ENCODE measurements around the gene PLPPR1. TPM values are rescaled to one million over a fixed set of nuclear protein-coding genes. Genes with fewer than 3 reads are reported as not detected.

PLPPR1 gene
- total RNA-seq, 1 experiment from 2014 or later, result 2.4 TPM

DNA sequence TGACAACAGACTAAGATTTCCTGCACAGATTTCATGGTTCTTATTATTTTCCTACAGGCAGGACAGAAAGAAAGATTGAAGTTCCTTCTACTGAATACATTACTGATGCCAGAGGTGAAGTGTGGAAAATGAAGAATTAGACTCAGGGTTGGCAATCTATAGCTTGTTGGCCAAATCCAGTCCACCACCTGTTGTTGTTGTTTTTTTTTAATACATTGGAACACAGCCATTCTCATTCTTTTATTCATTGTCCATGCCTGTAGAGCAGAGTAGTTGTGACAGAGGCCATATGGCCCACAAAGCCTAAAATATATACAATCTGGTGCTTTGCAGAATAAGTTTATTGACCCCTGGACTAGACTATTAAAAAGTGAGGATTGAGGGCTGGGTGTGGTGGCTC lies 5.8 kb upstream of the PLPPR1 start:
- Histone ChIP-seq H2AK5ac (ENCODE audit: insufficient read length, low read length) (no peak overlapping the region), H3K27me3 (ENCODE audit: insufficient read depth, low read length) (peaks cover 5% of the 10 kb centered on the region; the same call in 1 of the 2 replicates), H3K79me2 (ENCODE audit: insufficient read depth, low read length) (no peaks in the 10 kb centered on the region), H3K79me1 (ENCODE audit: insufficient read depth, low read depth, low read length, poor library complexity, severe bottlenecking) (no peaks in the 10 kb centered on the region), H2BK5ac (ENCODE audit: insufficient read length, low read length) (no peak overlapping the region), H4K20me1 (ENCODE audit: control insufficient read depth, insufficient read depth, insufficient read length) (no peaks in the 10 kb centered on the region), H2AFZ (ENCODE audit: low read length) (no peak overlapping the region), H3T11ph (ENCODE audit: low read length) (no peak overlapping the region), H4K8ac (replicated peaks; ENCODE audit: insufficient read length, low read depth, low read length) (no peak overlapping the region), H3K23ac (ENCODE audit: insufficient read length, low read depth, low read length) (no peak overlapping the region), H4K5ac (ENCODE audit: insufficient read length, low read depth, low read length) (no peak overlapping the region), H2BK20ac (ENCODE audit: low read depth, low read length, poor library complexity, severe bottlenecking) (no peak overlapping the region), H3K27ac (ENCODE audit: insufficient read length, low read depth, low read length) (no peak overlapping the region), H2BK12ac (ENCODE audit: insufficient read length, low read depth, low read length) (no peak overlapping the region), H3K14ac (ENCODE audit: insufficient read depth, low read length) (no peak overlapping the region), H3K4ac (ENCODE audit: low read depth, low read length) (no peak overlapping the region), H3K23me2 (ENCODE audit: insufficient read length, low read depth, low read length, poor library complexity, severe bottlenecking) (no peaks in the 10 kb centered on the region), H3K56ac (ENCODE audit: insufficient read length, low read depth, low read length) (no peak overlapping the region), H2BK120ac (ENCODE audit: low read depth, low read length, poor library complexity, severe bottlenecking) (no peak overlapping the region), H2BK15ac (ENCODE audit: low read depth, low read length) (no peak overlapping the region), H3K9ac (ENCODE audit: extremely low read depth, insufficient read length, low read length) (no peak overlapping the region), H3K4me2 (ENCODE audit: insufficient read depth, insufficient read length, low read length) (no peak overlapping the region), H3K18ac (ENCODE audit: insufficient read length, low read depth, low read length) (no peak overlapping the region), H4K91ac (ENCODE audit: insufficient read length, low read depth, low read length) (no peak overlapping the region), H3K4me1 (ENCODE audit: insufficient read depth, low read length) (0 out of 2 replicates have a peak, but pooled peaks cover 2% of the 10 kb centered on the region), H3K9me3 (ENCODE audit: control insufficient read depth, low read depth, low read length) (no peaks in the 10 kb centered on the region)
- Mint-ChIP-seq H3K36me3 (ENCODE audit: insufficient read depth in 1 of 3, low read depth in 3 of 3) (no peaks in the 10 kb centered on the region), H3K9me3 (no peaks in the 10 kb centered on the region), H3K4me3 (no peak overlapping the region), H3K27ac (no peak overlapping the region), H3K27me3 (ENCODE audit: low read depth) (peaks cover 20% of the 10 kb centered on the region), H3K4me1 (peaks cover 7 to 18% of the 10 kb centered on the region in 2 experiments; a peak in 3 of 4 replicates)
- no peak for DNase-seq
- TF ChIP-seq, protein P1, sequence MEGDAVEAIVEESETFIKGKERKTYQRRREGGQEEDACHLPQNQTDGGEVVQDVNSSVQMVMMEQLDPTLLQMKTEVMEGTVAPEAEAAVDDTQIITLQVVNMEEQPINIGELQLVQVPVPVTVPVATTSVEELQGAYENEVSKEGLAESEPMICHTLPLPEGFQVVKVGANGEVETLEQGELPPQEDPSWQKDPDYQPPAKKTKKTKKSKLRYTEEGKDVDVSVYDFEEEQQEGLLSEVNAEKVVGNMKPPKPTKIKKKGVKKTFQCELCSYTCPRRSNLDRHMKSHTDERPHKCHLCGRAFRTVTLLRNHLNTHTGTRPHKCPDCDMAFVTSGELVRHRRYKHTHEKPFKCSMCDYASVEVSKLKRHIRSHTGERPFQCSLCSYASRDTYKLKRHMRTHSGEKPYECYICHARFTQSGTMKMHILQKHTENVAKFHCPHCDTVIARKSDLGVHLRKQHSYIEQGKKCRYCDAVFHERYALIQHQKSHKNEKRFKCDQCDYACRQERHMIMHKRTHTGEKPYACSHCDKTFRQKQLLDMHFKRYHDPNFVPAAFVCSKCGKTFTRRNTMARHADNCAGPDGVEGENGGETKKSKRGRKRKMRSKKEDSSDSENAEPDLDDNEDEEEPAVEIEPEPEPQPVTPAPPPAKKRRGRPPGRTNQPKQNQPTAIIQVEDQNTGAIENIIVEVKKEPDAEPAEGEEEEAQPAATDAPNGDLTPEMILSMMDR (conservative IDR thresholded peaks at IDR 0.05), result no peak
